ENCODE results near the gene TBATA. TPM values are rescaled to one million over a fixed set of nuclear protein-coding genes. Genes with fewer than 3 reads are reported as not detected.

Gene TBATA
- total and polyA plus RNA-seq, 2 of the 8 experiments (the other 6 are each of a cell fraction or from before 2014, with no cell fraction given): not detected

DNA sequence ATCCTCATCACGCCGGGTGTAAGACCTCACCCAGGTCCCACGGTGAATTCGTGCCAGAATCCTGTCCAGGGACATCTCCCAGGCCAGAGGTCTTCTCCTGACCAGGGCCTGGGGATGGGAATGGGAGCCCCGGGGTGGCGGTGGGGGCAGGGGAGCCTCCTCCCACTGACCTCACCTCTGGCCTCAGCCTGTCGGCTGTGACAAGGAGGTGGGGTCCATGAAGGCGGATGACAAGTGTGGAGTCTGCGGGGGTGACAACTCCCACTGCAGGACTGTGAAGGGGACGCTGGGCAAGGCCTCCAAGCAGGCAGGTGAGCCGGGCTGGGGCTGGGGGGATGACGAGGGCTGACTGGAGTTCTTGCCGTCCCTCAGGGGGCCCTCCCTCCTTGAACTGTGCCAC, 41.3 kb downstream of the TBATA start (continued):
- no peak for TF ChIP-seq SIRT6 (IDR thresholded peaks at IDR 0.05; ENCODE audit: low read length)

Data from H1 (cell line).